T-helper 1 cell treated with Interleukin-12 subunit alpha and Interleukin-12 subunit beta and Interleukin-4 antibody, amounts not matched to agents 30 ng/mL and 1 ng/mL, for 36 hours (primary cell): ENCODE measurements around the gene CREBRF. TPM values are rescaled to one million over a fixed set of nuclear protein-coding genes. Genes with fewer than 3 reads are reported as not detected.
"Not testable (repeated sequence)": the region's sequence is repeated elsewhere in the genome, so short reads cannot be mapped to it uniquely, and the experiment has no call there.

Source experiments
- intact Hi-C: fragments of 100-400 bp; cut with micrococcal nuclease; formaldehyde crosslinking; loops from one replicate; pipeline ENCODE4 v1.15.1; 2024
- total RNA-seq: library from RNA; stranded (reverse); gene quantifications from 2 replicates; pipeline ENCODE4 v1.2.3, GENCODE V29; 2022

Gene CREBRF
- total RNA-seq, 1 donor from 2014 or later = 19.3 TPM

GRCh38 chr5:173035904-173036707, 20.0 kb upstream of the CREBRF start:
- intact Hi-C loops = loop anchor here (1.0 to 5.0 kb wide), 5 partner anchors 21 to 291 kb away; partner anchors contain the start of genes BNIP1, RPL26L1 and STC2

- intact Hi-C loops = loop anchor here (5.0 kb wide), 1 partner anchor 288 kb away; the partner anchor contains the start of gene STC2
These were observed 17.0 kb upstream of the CREBRF start for GRCh38 chr5:173039188-173039587.

GRCh38 chr5:173039964-173040363, 16.2 kb upstream of the CREBRF start:
- intact Hi-C loops = loop anchor here (5.0 kb wide), 1 partner anchor 287 kb away; the partner anchor contains the start of gene STC2

- intact Hi-C loops = no loop called here
These were observed 14.0 kb upstream of the CREBRF start for GRCh38 chr5:173041881-173042762.

GRCh38 chr5:173042763-173043107, 13.4 kb upstream of the CREBRF start:
- intact Hi-C loops = no loop called here

- intact Hi-C loops = no loop called here
These were observed 10.7 kb upstream of the CREBRF start for GRCh38 chr5:173045474-173045873.

- intact Hi-C loops = not testable (repeated sequence)
These were observed 8.9 kb upstream of the CREBRF start for GRCh38 chr5:173047096-173047837.

GRCh38 chr5:173047838-173048105, 8.4 kb upstream of the CREBRF start:
- intact Hi-C loops = no loop called here

- intact Hi-C loops = no loop called here
These were observed 5.4 kb upstream of the CREBRF start for GRCh38 chr5:173050791-173051190.

- intact Hi-C loops = no loop called here
These were observed 4.4 kb upstream of the CREBRF start for GRCh38 chr5:173051746-173052145.

- intact Hi-C loops = no loop called here
These were observed 3.1 kb upstream of the CREBRF start for GRCh38 chr5:173053041-173053440.

- intact Hi-C loops = no loop called here
These were observed 970 bp upstream of the CREBRF start for GRCh38 chr5:173055042-173055721.

- intact Hi-C loops = no loop called here
These were observed 500 bp upstream of the CREBRF start for GRCh38 chr5:173055722-173055982.

GRCh38 chr5:173056783-173057061, 570 bp downstream of the CREBRF start:
- intact Hi-C loops = loop anchor here (1.0 to 2.0 kb wide), 18 partner anchors 9 to 1050 kb away; partner anchors contain the start of genes ATP6V0E1, BNIP1, BOD1 and CPEB4

- intact Hi-C loops = loop anchor here (1.0 to 2.0 kb wide), 16 partner anchors 8 to 1051 kb away; partner anchors contain the start of genes ATP6V0E1, BNIP1, BOD1 and CPEB4
These were observed 1.1 kb downstream of the CREBRF start for GRCh38 chr5:173057062-173057924.

GRCh38 chr5:173062141-173062540, 6.0 kb downstream of the CREBRF start:
- intact Hi-C loops = no loop called here

GRCh38 chr5:173065155-173065554, 9.0 kb downstream of the CREBRF start:
- intact Hi-C loops = loop anchor here (1.0 kb wide), 1 partner anchor 8 kb away; no protein-coding TSS in a partner anchor

GRCh38 chr5:173069671-173070070, 13.5 kb downstream of the CREBRF start:
- intact Hi-C loops = no loop called here

GRCh38 chr5:173075137-173075843, 19.1 kb downstream of the CREBRF start:
- intact Hi-C loops = no loop called here

GRCh38 chr5:173075970-173076369, 19.8 kb downstream of the CREBRF start:
- intact Hi-C loops = no loop called here
